OCI-LY7 (cell line): ENCODE data around the gene IQCK. TPM values are rescaled to one million over a fixed set of nuclear protein-coding genes. Genes with fewer than 3 reads are reported as not detected.

Experiments
- BruUV-seq: library from RNA; stranded (reverse); fragments of 400-500 nt; replicated peaks from 2 replicates; lab custom pipeline; 2021; lab: Mats Ljungman, UMichigan
- CTCF ChIA-PET: fragments of 300-600 bp; sonication (Branson Sonifier 250); formaldehyde crosslinking; loops from one replicate; lab custom pipeline; 2022; ENCODE audit warnings: antibody characterized with exemption; ENCODE audit not compliant: unreplicated experiment; lab: Charles Lee
- POLR2A ChIA-PET: fragments of 300-600 bp; sonication (Branson Sonifier 250); formaldehyde crosslinking; loops from one replicate; lab custom pipeline; 2022; ENCODE audit warnings: antibody characterized with exemption; lab: Charles Lee
- DNase-seq: peaks from one replicate; pipeline ENCODE4 v3.0.0-alpha.2; 2015; ENCODE audit warnings: low spot score
- H2AFZ ChIP-seq: fragments of 200-600 bp; sonication (generic), shearing (Covaris generic); 2 replicates; pipeline ENCODE4 v1.6.1; 2014; ENCODE audit warnings: mild to moderate bottlenecking, antibody characterized with exemption, low read length, moderate library complexity
- H3K27ac ChIP-seq: fragments of 200-600 bp; sonication (generic); 2 replicates; pipeline ENCODE4 v1.5.1; 2014; ENCODE audit warnings: mixed run types, low read depth, mild to moderate bottlenecking, moderate library complexity, low read length, inconsistent platforms; ENCODE audit not compliant: poor library complexity, severe bottlenecking
- H3K36me3 ChIP-seq: fragments of 200-600 bp; sonication (generic); 2 replicates; pipeline ENCODE4 v1.6.1; 2014; ENCODE audit warnings: mild to moderate bottlenecking, antibody characterized with exemption, low read length, moderate library complexity, mixed read lengths; ENCODE audit not compliant: insufficient read depth
- H3K4me1 ChIP-seq: fragments of 200-600 bp; sonication (generic); 2 replicates; pipeline ENCODE4 v1.5.1; 2014; ENCODE audit warnings: mild to moderate bottlenecking, low read length; ENCODE audit not compliant: insufficient read depth, poor library complexity, severe bottlenecking
- H3K4me2 ChIP-seq: fragments of 200-600 bp; sonication (generic); 2 replicates; pipeline ENCODE4 v1.6.1; 2014; ENCODE audit warnings: mild to moderate bottlenecking, low read length
- H3K4me3 ChIP-seq: fragments of 200-600 bp; sonication (generic); 2 replicates; pipeline ENCODE4 v1.5.1; 2014; ENCODE audit warnings: mild to moderate bottlenecking, low read depth, low read length; ENCODE audit not compliant: poor library complexity, severe bottlenecking
- H3K79me2 ChIP-seq: fragments of 200-600 bp; sonication (generic); 2 replicates; pipeline ENCODE4 v1.6.1; 2016; ENCODE audit warnings: low read depth, mild to moderate bottlenecking, low read length, moderate library complexity, mixed read lengths; ENCODE audit not compliant: insufficient read depth
- H3K9me2 ChIP-seq: fragments of 200-600 bp; sonication (generic); 2 replicates; pipeline ENCODE4 v1.6.1; 2016; ENCODE audit warnings: mild to moderate bottlenecking, low read length, mixed read lengths; ENCODE audit not compliant: insufficient read depth
- H3K9me3 ChIP-seq: fragments of 200-600 bp; sonication (generic); 2 replicates; pipeline ENCODE4 v1.6.1; 2014; ENCODE audit warnings: mild to moderate bottlenecking, mixed run types, low read length, mixed read lengths
- H4K20me1 ChIP-seq: fragments of 200-600 bp; sonication (generic); 2 replicates; pipeline ENCODE4 v1.6.1; 2014; ENCODE audit warnings: mild to moderate bottlenecking, antibody characterized with exemption, low read length, moderate library complexity, mixed read lengths; ENCODE audit not compliant: insufficient read depth
- CTCF ChIP-seq: fragments of 200-600 bp; sonication (generic); conservative IDR thresholded peaks from 2 replicates; pipeline ENCODE4 v1.5.1; 2014; ENCODE audit warnings: mild to moderate bottlenecking, antibody characterized with exemption, low read length, moderate library complexity, mixed read lengths
- EZH2phosphoT487 ChIP-seq: fragments of 200-600 bp; sonication (generic); IDR thresholded peaks from 2 replicates; pipeline ENCODE4 v1.6.1; 2018; ENCODE audit warnings: low read depth, borderline replicate concordance, mild to moderate bottlenecking, mixed run types, antibody characterized with exemption, low read length, moderate library complexity, mixed read lengths
- intact Hi-C: fragments of 100-400 bp; cut with micrococcal nuclease; formaldehyde crosslinking; loops from one replicate; pipeline ENCODE4 v1.10.0; 2022; ENCODE audit not compliant: unreplicated experiment
- total RNA-seq, 2 experiments: library from RNA; depleted of rRNA in 1 of 2; stranded (reverse); fragments of >200 nt in 1 of 2; shearing (Covaris generic) in 1 of 2; gene quantifications; 2 replicates each; pipeline ENCODE4 v1.2.3, GENCODE V29; 2014 to 2022

IQCK gene
- total RNA-seq, 2 experiments from 2014 or later, result 2.2 to 4.3 TPM

GRCh38 chr16:19842426-19843157 is 124.5 kb downstream of the IQCK start:
- Histone ChIP-seq H3K4me2 (no peak overlapping the region), H3K9me2 (no peaks in the 10 kb centered on the region), H3K36me3 (no peaks in the 10 kb centered on the region), H3K4me3 (no peak overlapping the region), H3K4me1 (no peaks in the 10 kb centered on the region), H3K79me2 (no peaks in the 10 kb centered on the region), H3K27ac (no peak overlapping the region), H3K9me3 (no peaks in the 10 kb centered on the region), H4K20me1 (no peaks in the 10 kb centered on the region), H2AFZ (no peak overlapping the region)
- POLR2A ChIA-PET, result no interaction called here
- TF ChIP-seq CTCF, result no peak
- TF ChIP-seq EZH2phosphoT487, result no peak
- intact Hi-C loops, result no loop called here
- CTCF ChIA-PET, result no interaction called here
- no TSS peak for BruUV-seq
- DNase-seq, result no peak

- H3K27ac ChIP-seq, result no peak overlapping the region
- no peaks in the 10 kb centered on the region for H3K4me1 ChIP-seq
- no peak overlapping the region for H2AFZ ChIP-seq
- H3K79me2 ChIP-seq, result no peaks in the 10 kb centered on the region
- CTCF ChIA-PET, result no interaction called here
- H3K4me2 ChIP-seq, result no peak overlapping the region
- no peaks in the 10 kb centered on the region for H4K20me1 ChIP-seq
- no peak overlapping the region for H3K4me3 ChIP-seq
- H3K9me2 ChIP-seq, result no peaks in the 10 kb centered on the region
- POLR2A ChIA-PET, result no interaction called here
- no peaks in the 10 kb centered on the region for H3K36me3 ChIP-seq
- TF ChIP-seq EZH2phosphoT487 (no peak), CTCF (no peak)
- H3K9me3 ChIP-seq, result no peaks in the 10 kb centered on the region
- DNase-seq, result no peak
- BruUV-seq, result no TSS peak
- intact Hi-C loops, result no loop called here
Observed at GRCh38 chr16:19843371-19843770, 125.3 kb downstream of the IQCK start.

- Histone ChIP-seq H3K4me3 (no peak overlapping the region), H3K36me3 (no peaks in the 10 kb centered on the region), H3K27ac (no peak overlapping the region), H4K20me1 (no peaks in the 10 kb centered on the region), H3K79me2 (no peaks in the 10 kb centered on the region), H3K4me1 (no peaks in the 10 kb centered on the region), H3K9me2 (no peaks in the 10 kb centered on the region), H2AFZ (no peak overlapping the region), H3K4me2 (no peak overlapping the region), H3K9me3 (no peaks in the 10 kb centered on the region)
- ChIA-PET POLR2A (no interaction called here), CTCF (no interaction called here)
- no peak for DNase-seq
- TF ChIP-seq EZH2phosphoT487 (no peak), CTCF (no peak)
- intact Hi-C loops, result no loop called here
- BruUV-seq, result no TSS peak
Observed at GRCh38 chr16:19844945-19845641, 127.0 kb downstream of the IQCK start.
